ENCODE results near the gene TCAIM. TPM values are rescaled to one million over a fixed set of nuclear protein-coding genes. Genes with fewer than 3 reads are reported as not detected.

TCAIM gene, protein sequence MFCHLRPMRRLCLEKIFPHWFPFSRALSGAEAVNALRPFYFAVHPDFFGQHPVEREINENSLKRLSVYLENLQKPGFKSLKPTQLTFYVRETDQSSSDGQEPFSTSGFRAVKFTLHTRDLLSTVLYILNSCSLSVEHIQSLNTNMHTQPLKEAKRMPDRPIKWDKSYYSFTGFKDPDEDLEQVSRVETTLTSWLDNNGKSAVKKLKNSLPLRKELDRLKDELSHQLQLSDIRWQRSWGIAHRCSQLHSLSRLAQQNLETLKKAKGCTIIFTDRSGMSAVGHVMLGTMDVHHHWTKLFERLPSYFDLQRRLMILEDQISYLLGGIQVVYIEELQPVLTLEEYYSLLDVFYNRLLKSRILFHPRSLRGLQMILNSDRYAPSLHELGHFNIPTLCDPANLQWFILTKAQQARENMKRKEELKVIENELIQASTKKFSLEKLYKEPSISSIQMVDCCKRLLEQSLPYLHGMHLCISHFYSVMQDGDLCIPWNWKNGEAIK
- 32.8 TPM for total RNA-seq
- long read RNA-seq, transcript TCAIM-201 (11 exons, 3,687 nt): major isoform, 10 of 28 reads
- long read RNA-seq, transcript TCAIM-204 (11 exons, 3,306 nt): minor isoform, 9 of 28 reads
- long read RNA-seq, partial matches to known transcripts: 0 of 28 reads
- long read RNA-seq, other reads (novel, unspliced or antisense): 4 of 28 reads

DNA sequence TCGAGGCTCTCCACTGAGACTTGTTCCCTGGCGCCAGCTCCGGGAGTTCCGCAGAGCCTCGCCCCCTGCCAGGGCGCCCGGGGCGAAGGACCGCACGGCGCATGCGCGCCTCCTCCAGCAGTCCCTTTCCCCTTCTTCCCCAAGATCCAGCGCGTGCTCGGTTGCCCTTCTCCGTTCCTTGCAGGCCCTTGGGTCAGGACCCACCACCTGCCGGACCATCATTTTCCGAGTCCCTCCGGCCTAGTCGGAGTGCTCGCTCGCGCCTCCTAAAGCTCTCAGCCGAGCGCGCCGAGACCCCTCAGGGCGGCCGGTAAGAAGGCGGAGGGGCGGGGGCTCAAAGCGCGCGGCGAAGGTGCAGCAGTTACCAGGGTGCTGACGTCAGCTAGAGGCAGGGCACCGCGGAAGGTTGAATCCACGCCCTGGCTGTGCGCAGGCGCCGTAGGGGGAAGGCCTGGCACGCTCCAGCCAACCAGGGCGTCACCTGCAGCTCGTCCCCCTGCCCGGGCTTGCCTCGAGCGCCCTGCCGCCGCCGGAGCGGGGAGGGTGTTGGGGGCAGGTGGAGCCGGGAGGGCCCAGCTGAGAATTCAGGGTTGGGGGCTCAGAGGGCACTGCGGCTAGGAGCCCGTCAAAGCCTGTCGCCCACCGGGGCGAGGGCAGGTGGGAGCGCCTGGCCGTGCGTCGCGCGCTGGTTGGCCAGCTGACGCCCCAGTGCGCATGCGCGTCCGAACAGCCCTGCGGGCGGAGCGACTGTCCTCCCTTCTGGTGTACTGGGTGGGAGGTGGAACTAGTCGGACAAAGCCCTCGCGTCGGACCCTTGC, at the start of gene TCAIM:
Gene TCAIM (plus strand): TSS at position 757 of the 818 bp plus-strand sequence. CDS start 16,017 bp downstream, outside the sequence.
- intact Hi-C loops (cut with DNase I): no loop called here
- peak; percentile 98 for ATAC-seq
- DNase-seq (ENCODE audit: missing footprints): peak; percentile 99

DNA sequence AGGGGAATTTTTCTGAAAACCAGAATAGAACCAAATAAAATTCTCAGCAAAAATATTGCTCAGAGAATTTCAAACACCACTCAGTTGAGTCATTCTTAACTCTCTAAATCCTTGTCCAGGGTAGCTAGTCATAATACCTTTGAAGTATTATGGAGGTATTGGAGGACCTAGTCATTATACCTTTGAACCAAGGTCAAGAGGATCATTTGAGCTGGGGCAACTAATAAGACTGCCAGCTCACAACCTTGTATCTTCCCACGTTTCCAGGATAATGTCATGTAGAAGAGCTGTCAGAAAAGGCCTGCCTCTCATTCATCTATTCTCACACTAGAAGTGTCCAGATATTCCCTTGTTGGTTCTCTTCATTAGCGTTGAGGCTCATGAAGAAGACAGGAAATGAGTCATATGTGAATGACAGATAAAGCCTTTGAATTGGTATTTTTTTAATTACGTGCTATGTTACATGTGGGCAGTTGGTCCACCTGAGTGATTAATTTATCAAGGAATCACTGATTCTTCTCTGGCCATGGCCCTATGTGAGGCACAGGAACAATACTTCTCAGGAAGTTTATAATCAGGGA, 48.6 kb upstream of the TCAIM start:
- intact Hi-C loops (cut with DNase I): no loop called here
- DNase-seq (ENCODE audit: missing footprints) (no peak), ATAC-seq (no peak)

DNA sequence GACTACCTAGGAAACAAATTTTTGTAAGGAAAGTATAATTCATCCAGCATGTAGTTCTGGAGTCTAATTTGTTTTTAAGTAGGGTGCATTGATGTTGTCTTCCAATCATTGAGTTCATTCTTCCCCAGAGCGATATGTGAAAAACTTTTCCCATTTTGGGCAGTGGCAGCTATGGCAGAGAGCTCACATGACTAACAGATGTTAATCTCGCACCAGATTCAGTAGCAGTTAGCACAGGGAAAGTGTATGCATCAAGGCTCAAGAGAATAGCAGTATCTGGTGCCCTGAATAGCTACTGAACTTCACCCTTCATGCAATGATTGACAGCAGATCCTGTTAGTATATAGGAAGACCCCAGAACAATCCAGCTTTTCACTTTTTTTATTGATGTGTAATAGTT, 46.3 kb upstream of the TCAIM start:
- DNase-seq (ENCODE audit: missing footprints) (no peak), ATAC-seq (no peak)
- intact Hi-C loops (cut with DNase I): no loop called here

DNA sequence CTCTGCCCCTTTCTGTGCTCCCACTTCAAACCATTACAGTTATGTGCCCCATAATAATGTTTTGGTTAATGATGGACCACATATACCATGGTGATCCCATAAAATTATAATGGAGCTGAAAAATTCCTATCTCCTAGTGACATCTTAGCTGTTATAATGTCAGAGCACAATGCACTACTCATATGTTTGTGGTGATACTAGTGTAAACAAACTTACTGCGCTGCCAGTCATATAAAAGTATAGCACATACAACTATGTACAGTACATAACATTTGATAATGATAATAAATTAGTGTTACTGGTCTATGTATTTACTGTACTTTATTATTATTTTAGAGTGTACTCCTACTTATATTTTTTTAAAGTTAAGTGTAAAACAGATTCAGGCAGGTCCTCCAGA, 45.6 kb upstream of the TCAIM start:
- intact Hi-C loops (cut with DNase I): no loop called here
- ATAC-seq: no peak
- DNase-seq (ENCODE audit: missing footprints): no peak

DNA sequence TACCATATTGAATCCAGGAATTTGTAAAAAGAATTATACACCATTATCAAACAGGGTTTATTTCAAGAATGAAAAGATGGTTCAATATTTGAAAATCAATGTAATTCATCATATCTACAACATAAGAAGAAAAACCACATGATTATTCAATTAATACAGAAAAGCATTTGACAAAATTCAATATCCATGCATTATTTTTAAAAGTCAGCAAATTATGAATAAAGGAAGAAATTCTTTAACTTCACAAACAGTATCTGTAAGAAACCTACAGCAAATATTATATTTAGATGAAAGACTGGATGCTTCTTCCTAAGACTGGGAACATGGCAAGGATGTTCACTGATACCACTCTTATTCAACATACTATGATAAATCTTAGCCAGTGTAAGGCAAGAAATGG, 41.3 kb upstream of the TCAIM start:
- DNase-seq (ENCODE audit: missing footprints) (no peak), ATAC-seq (no peak)
- intact Hi-C loops (cut with DNase I): no loop called here

DNA sequence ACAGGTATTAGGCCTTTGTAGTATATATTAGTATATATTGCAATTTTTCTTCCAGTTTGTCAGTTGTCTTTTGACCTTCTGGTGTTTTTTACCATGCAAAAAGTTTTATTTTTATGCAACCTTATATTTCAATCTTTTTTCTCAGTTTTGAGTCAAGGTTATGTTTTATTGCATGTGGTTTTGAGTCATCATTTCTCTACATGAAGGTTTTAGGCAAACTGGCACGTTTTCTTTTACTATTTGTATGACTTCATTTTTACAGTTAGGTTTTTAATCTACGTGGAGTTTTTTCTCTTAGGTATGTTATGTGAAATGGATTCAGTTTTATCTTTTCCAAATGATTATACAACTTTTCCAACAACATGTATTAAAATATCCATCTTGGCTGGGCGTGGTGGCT, 36.8 kb upstream of the TCAIM start:
- no peak for ATAC-seq
- DNase-seq (ENCODE audit: missing footprints): no peak
- intact Hi-C loops (cut with DNase I): no loop called here

DNA sequence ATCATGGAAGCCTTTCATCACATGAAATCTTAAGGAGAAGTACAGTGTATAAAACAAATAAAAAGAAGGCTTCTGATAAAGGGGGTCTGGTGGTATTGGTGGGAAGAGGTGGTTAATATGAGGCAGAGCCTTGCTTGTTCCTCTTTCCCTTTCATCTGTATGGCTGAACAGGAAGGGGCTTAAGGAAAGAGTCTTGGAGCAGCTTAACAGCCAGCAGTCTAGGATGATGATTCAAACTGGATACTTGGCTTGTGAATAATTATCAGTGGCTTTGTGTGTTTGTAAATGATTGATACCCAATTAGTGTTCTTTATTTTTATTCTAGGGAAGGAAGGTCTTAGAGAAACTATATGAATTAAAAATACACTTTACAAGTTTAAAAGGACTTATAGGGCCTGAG, 29.1 kb upstream of the TCAIM start:
- no peak for DNase-seq (ENCODE audit: missing footprints)
- intact Hi-C loops (cut with DNase I): no loop called here
- no peak for ATAC-seq

DNA sequence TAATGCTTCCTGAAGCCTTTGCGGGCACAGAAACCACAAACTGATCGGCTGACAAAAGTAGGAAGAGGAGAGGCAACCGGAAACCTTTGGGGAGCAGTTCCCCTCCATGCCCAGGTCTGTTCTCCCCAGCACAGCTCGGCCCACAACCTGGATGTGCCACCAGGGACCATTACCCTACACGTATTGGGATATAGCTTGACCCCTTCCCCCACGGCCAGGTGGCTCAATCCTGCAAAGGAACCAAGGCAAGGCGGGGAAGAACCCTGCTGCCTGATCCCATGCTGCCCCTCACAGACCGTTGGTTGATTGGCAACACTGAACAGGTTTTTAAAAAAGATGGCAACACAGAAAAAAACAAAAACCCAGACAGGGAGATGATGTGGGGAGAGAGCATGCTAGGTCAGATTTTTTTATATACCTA, 19.7 kb upstream of the TCAIM start:
- intact Hi-C loops (cut with DNase I): no loop called here
- ATAC-seq: no peak
- no peak for DNase-seq (ENCODE audit: missing footprints)

DNA sequence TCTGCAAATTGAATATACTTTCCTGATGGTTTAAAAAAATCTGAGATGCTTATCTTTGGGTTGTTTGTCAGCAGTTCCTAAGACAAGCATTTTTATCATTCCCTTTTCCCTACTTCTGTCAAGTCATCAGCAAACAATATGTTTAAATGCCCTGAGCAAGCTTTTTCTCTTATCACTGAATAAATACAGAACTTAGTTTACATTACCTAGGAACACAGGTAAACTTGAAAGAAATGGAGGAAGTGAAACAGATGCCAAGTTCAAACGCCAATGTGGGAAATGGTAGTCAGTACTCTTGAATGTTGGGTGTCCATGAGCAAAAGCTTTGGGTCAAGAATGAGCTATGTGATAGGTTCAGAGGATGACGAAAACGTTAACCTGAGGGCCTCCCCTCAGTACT, 17.2 kb upstream of the TCAIM start:
- ATAC-seq (no peak), DNase-seq (ENCODE audit: missing footprints) (no peak)
- intact Hi-C loops (cut with DNase I): loop anchor here (5.0 to 10.0 kb wide), 4 partner anchors 156 to 591 kb away; partner anchors contain the start of genes ZNF197 and ZNF445

DNA sequence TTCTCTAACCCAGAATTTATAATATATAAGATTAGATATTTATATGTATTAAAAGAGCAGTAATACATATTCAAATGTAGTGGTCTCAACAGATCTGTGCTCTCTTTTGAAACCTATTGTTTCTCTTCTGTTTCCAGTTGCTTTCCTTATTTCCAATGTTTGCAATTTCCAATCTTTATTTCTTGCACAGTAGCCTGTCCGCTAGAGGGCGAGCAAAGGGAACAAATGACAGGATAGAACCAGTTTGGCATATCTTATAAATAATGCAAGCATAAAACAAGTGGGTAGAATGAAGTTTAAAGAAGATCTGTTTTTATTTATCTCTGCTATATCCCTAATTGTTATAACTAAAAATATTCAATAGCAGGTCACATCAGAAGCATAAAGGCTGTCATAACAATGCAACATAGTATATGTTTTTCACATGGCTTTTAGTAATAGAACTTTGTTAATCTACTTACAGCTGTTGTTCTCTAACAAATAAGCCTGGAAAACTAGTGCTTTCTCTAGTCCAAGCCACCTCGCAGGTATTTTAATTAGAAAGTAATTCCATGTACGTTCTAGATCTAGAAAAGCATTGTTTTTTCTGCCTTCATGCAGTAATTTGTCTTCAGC, 15.1 kb upstream of the TCAIM start:
- DNase-seq (ENCODE audit: missing footprints) (peak; percentile 71), ATAC-seq (no peak)
- intact Hi-C loops (cut with DNase I): loop anchor here (5.0 to 10.0 kb wide), 4 partner anchors 154 to 589 kb away; partner anchors contain the start of genes ZNF197 and ZNF445

DNA sequence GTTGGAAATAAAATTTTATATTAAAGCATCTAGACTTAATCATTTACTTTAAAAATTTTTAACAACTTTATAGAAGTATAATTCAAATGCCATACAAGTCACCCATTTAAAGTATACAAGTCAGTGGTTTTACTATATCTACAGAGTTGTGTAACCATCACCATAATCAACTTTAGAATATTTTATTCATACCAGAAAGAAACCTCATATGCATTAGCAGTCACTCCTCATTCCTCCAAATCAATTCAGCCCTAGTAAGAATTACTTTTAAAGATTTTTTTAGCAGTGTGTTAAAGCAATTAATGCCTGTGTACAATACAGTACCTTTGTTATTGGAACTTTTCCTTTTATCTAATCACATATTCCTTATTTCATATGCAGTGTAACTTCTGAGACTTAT, 14.0 kb upstream of the TCAIM start:
- DNase-seq (ENCODE audit: missing footprints) (no peak), ATAC-seq (no peak)
- intact Hi-C loops (cut with DNase I): loop anchor here (5.0 to 10.0 kb wide), 4 partner anchors 153 to 588 kb away; partner anchors contain the start of genes ZNF197 and ZNF445

DNA sequence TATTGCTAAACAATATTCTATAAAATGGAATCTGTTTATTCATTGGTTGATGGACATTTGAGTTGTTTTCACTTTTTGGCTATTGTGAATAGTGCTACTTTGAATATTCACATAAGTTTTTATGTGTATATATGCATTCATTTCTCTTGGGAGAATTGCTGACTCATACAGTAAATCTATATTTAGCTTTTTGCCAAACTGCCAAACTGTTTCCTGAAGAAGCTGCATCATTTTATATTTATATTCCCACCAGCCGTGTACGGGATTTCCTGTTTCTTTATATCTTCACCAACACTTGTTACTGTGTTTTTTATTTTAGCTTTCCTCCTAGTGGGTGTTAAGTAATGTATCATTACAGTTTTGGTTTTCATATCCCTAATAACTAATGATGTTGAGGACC, 12.5 kb upstream of the TCAIM start:
- intact Hi-C loops (cut with DNase I): loop anchor here (10.0 kb wide), 1 partner anchor 299 kb away; the partner anchor contains the start of gene ZNF197
- no peak for ATAC-seq
- DNase-seq (ENCODE audit: missing footprints): no peak

DNA sequence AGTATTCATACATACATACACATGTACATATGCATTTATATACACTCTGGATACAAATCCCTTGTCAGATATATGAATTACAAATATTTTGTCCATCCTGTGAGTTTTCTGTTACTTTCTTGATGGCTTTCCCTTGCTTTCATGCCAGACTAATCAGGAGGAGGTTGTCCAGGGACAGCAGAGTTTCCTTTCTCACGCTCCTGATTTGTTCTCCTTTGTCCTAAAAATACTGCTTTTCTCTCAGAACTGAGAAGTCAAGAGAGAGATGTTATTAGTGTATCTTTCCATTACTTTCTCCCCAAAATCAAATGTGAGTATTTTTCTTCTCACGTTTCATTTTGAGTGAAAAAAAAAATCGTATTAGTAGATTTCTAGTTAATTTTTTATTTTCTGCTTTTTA, 12.1 kb upstream of the TCAIM start:
- no peak for ATAC-seq

DNA sequence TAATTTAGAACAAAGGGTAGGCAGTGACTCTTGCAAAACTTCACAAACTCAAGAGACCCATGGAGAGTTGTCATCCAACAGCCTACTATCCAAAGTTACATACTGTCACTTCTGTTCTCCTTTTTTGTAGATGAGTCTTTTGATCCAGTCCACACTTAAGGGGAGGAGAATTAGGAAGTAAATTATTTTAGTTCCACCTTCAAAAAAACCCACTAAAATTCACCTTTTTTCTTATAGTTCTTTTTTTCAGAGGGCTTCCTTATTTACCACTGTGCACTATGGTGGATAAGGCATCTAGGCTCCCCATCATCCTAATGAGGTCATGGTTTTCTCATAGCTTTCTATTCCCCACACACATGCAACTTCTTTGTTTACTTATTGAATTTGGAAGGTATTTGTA, 8.6 kb upstream of the TCAIM start:
- DNase-seq (ENCODE audit: missing footprints): no peak
- no peak for ATAC-seq
- intact Hi-C loops (cut with DNase I): loop anchor here (10.0 kb wide), 1 partner anchor 295 kb away; the partner anchor contains the start of gene ZNF197

More for the DNA sequence above, 12.1 kb upstream of the TCAIM start:
- DNase-seq (ENCODE audit: missing footprints): no peak
- intact Hi-C loops (cut with DNase I): loop anchor here (10.0 kb wide), 1 partner anchor 298 kb away; the partner anchor contains the start of gene ZNF197

DNA sequence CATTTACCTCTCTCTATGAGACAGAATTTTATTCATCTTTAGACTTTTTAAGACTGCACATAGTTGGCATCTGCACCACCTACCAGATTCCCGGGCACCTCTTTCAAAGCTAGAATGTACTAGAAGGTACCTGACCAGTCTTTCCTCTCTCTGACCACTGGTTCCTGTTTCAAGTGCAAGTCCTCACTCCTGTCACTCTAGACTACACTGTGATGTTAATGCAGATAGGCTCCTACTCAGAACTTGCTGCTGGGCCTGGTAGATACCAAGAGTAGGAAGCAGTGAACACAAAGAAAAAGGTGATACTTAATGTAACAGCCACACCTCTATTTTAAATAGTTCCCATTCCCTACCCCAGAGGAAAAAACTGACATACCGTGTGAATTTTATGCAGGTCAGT, 8.1 kb upstream of the TCAIM start:
- intact Hi-C loops (cut with DNase I): no loop called here
- no peak for ATAC-seq
- no peak for DNase-seq (ENCODE audit: missing footprints)

DNA sequence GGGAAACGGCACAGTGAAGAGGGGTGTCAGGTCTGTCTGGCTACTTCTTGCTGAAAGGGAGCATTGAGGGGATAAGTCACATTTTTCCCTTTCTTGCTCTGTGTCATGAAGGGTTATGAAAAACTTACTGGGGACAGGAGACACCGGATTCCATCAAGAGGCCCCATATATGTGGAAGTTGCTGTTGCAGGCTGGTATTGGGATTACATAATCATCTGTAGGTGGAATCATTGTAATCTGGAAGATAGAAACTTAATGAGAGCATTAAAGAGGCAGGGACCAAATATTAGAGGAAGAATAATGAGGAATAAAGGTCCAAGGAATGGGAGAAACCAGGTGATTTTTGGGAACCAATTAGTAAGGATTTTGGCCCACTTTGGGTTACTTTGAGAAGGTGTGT, 4.2 kb upstream of the TCAIM start:
- no peak for ATAC-seq
- intact Hi-C loops (cut with DNase I): no loop called here
- DNase-seq (ENCODE audit: missing footprints): no peak

DNA sequence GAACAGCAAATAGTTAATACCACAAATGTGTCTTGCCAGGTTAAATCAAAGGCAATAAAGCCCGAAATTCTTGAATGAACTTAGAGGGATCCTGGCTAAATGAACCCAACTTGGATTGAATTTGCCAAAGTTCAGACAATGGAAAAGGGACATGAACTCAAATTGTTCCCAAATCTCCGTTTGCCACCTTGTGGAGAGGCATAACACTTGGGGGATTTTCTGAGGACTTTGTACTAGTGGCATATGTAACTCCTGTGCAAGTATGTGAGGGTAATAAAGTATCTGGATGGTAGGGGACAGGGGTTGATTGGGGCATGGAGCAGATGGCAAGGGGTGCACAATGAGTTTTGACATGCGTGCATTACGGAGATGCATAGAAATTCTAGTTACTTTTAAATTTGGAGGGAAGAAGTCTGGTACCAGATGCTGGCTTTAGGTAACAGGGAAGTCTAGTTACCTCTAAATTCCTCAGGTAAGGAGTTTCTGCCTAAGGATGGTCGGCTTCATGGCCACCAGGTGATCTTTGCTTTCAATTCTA, 1.2 kb upstream of the TCAIM start:
- ATAC-seq: no peak
- intact Hi-C loops (cut with DNase I): no loop called here

DNA sequence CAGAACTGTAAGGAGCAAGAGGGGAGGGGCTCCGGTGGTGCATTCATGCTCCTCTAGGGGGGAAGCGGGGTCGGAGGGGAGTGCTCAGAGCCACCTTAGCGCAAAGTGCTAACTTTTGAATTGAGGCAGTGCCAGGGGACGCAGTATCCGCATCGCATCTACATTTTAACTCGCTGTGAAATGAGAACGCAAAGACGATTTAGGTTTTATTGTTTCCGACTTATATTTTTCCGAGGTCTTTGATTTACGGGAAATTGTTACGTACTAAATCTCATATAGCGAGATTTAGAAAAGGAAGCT, 212 bp downstream of the TCAIM start:
- DNase-seq (ENCODE audit: missing footprints) (no peak), ATAC-seq (no peak)
- intact Hi-C loops (cut with DNase I): no loop called here

More for the DNA sequence above, 1.2 kb upstream of the TCAIM start:
- DNase-seq (ENCODE audit: missing footprints): no peak

Data from Right ventricle myocardium inferior (tissue), 1 donor.